ENCODE results near the gene BTN1A1. TPM values are rescaled to one million over a fixed set of nuclear protein-coding genes. Genes with fewer than 3 reads are reported as not detected.
A peak's percentile ranks its signal among the peaks of the same experiment; 100 is the strongest.

Gene BTN1A1
- total and polyA plus RNA-seq, 9 of the 15 experiments (the other 6 are each of a cell fraction or from before 2014, with no cell fraction given) = 0.01 to 0.15 (median 0.06) TPM; not detected in 4

GRCh38 chr6:26457806-26458688 lies 42.1 kb upstream of the BTN1A1 start, which contains the start of gene BTN2A1 (continued):
- TF ChIP-seq PML (IDR thresholded peaks at IDR 0.05; ENCODE audit: low read length) (peak; percentile 66; the same call in 1 of the 2 replicates), ZNF347 (CRISPR knock-in tag; IDR thresholded peaks at IDR 0.05; ENCODE audit: low read depth) (no peak), ZNF407 (IDR thresholded peaks at IDR 0.05; ENCODE audit: low read depth) (peak; percentile 48; the same call in 1 of the 2 replicates), ARID1B (IDR thresholded peaks at IDR 0.05) (0 out of 2 replicates have a peak, but pooled peaks have one; percentile 29), SETDB1 (IDR thresholded peaks at IDR 0.05; ENCODE audit: low read length) (no peak), BRD9 (IDR thresholded peaks at IDR 0.05; ENCODE audit: low read depth, partially characterized antibody) (peak; percentile 7), TFAP4 (CRISPR knock-in tag; IDR thresholded peaks at IDR 0.05; ENCODE audit: borderline replicate concordance) (peak; percentile 50; the same call in 1 of the 2 replicates), MBD1 (CRISPR knock-in tag; IDR thresholded peaks at IDR 0.05) (no peak), LCOR (CRISPR knock-in tag; IDR thresholded peaks at IDR 0.05) (peak; percentile 77; the same call in 1 of the 2 replicates), AFF4 (CRISPR knock-in tag; IDR thresholded peaks at IDR 0.05) (0 out of 2 replicates have a peak, but pooled peaks have one; percentile 50)
